Measurements from ENCODE around the gene MAPRE3. TPM values are rescaled to one million over a fixed set of nuclear protein-coding genes. Genes with fewer than 3 reads are reported as not detected.

MAPRE3 gene
- total and polyA plus RNA-seq, 2 donors (not counting 3 experiments of a cell fraction or from before 2014, with no cell fraction given) = 4.4 to 6.1 TPM

DNA sequence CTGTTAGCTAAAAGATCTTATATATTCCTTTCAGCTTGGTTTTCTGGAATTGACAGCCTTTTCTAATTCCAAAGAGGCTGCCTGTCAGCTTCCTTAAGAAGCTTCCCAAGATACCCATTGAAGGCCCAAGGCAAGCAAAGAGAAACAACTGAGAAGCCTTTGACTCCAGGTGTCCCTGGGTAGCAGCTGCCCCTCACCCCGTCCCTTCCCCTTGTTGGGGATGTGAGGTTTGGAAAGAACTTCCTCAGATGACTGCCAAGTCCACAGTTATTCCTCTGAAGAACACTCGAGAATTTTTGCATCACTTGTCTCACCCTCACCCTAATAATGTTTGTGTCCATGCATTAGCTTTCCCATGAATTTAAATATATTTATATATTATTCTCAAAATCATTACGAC is 13.3 kb downstream of the MAPRE3 start:
- DNase-seq (ENCODE audit: low read depth, low spot score) = no peak
- intact Hi-C loops (cut with micrococcal nuclease) = loop anchor here (10.0 kb wide), 1 partner anchor 171 kb away; no protein-coding TSS in a partner anchor
- ChIA-PET CTCF (interaction anchor here (0.8 to 4.1 kb wide), 5 partner anchors 10 to 33 kb away, joined by 3 to 25 read pairs (median 5); partner anchors contain the start of gene MAPRE3), POLR2A (no interaction called here)
- Histone ChIP-seq H3K9me3 (replicated peaks; ENCODE audit: control insufficient read depth, insufficient read depth, low read length) (no peaks in the 10 kb centered on the region), H2AFZ (ENCODE audit: low read depth, low read length) (no peak overlapping the region), H3K4me1 (ENCODE audit: control insufficient read depth, extremely low read depth, insufficient read depth, low read length) (no peaks in the 10 kb centered on the region), H3K4me2 (ENCODE audit: insufficient read depth, low read length) (no peak overlapping the region), H3K9me1 (replicated peaks; ENCODE audit: control insufficient read depth, extremely low read depth, insufficient read depth, low read length) (no peaks in the 10 kb centered on the region), H3K79me2 (ENCODE audit: control insufficient read depth, insufficient read depth, low read length) (no peaks in the 10 kb centered on the region), H3K27me3 (ENCODE audit: control insufficient read depth in 2 of 2, insufficient read depth in 2 of 2, low read length in 2 of 2) (peaks cover 7 to 8% of the 10 kb centered on the region in 2 experiments), H3K36me3 (ENCODE audit: control insufficient read depth in 2 of 2, extremely low read depth in 1 of 2, insufficient read depth in 2 of 2, low read length in 2 of 2) (no peaks in the 10 kb centered on the region), H3K27ac (ENCODE audit: insufficient read depth, low read depth, low read length) (no peak overlapping the region), H4K20me1 (replicated peaks; ENCODE audit: control insufficient read depth, extremely low read depth, insufficient read depth, low read length) (no peaks in the 10 kb centered on the region), H3K4me3 (replicated peaks in 1 of 3; ENCODE audit: insufficient read depth in 1 of 3, low read depth in 1 of 3, low read length in 3 of 3) (no peak overlapping the region), H3K9ac (replicated peaks; ENCODE audit: extremely low read depth, insufficient read depth, low read length) (no peak overlapping the region)
- no peak for FAIRE-seq
- TF ChIP-seq GATA2 (IDR thresholded peaks at IDR 0.05; ENCODE audit: insufficient read depth, insufficient read length, low read depth, low read length) = no peak
- TF ChIP-seq EZH2 (IDR thresholded peaks at IDR 0.05; ENCODE audit: borderline replicate concordance, low read depth, low read length, severe bottlenecking) = no peak
- TF ChIP-seq FOS (IDR thresholded peaks at IDR 0.05; ENCODE audit: borderline replicate concordance, insufficient read depth, low read length) = no peak
- TF ChIP-seq CTCF (IDR thresholded peaks at IDR 0.05; ENCODE audit: extremely low read depth in 1 of 2, insufficient read depth in 1 of 2, low read depth in 1 of 2, low read length in 2 of 2) = no peak
- TF ChIP-seq, protein P1, sequence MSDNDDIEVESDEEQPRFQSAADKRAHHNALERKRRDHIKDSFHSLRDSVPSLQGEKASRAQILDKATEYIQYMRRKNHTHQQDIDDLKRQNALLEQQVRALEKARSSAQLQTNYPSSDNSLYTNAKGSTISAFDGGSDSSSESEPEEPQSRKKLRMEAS (IDR thresholded peaks at IDR 0.05; ENCODE audit: insufficient read depth, insufficient read length) = no peak
- no peak for TF ChIP-seq POLR2A (IDR thresholded peaks at IDR 0.05; ENCODE audit: low read depth, low read length)
- TF ChIP-seq POLR2AphosphoS5 (IDR thresholded peaks at IDR 0.05; ENCODE audit: insufficient read depth, low read depth, low read length) = no peak
- no peak for TF ChIP-seq JUN (IDR thresholded peaks at IDR 0.05; ENCODE audit: borderline replicate concordance, insufficient read depth, insufficient read length, low read depth)
- no peak for TF ChIP-seq MYC (IDR thresholded peaks at IDR 0.05; ENCODE audit: low read depth, low read length)
- BruUV-seq (replicated peaks) = no TSS peak
- dilution Hi-C loops (cut with MboI; ENCODE audit: extremely low pct_ligation_motif_present, low sequenced_read_pairs) = no loop called here

Data from endothelial cell of umbilical vein (primary cell).